Panc1 (cell line): ENCODE results near the gene DHRS4. TPM values are rescaled to one million over a fixed set of nuclear protein-coding genes. Genes with fewer than 3 reads are reported as not detected.
"Not testable (repeated sequence)": the region's sequence is repeated elsewhere in the genome, so short reads cannot be mapped to it uniquely, and the experiment has no call there.

ENCODE experiments used
- ATAC-seq: fragments of 200-7000 bp; cut with Tn5 transposase; 2 replicates; pipeline ENCODE4 v1.9.1; 2020; ENCODE audit warnings: mild to moderate bottlenecking, moderate library complexity
- BruUV-seq: library from RNA; stranded (reverse); fragments of 400-500 nt; replicated peaks from 2 replicates; lab custom pipeline; 2021; lab: Mats Ljungman, UMichigan
- CTCF ChIA-PET: fragments of 300-600 bp; sonication (Branson Sonifier 250); formaldehyde crosslinking; loops from one replicate; lab custom pipeline; 2022; ENCODE audit warnings: antibody characterized with exemption; lab: Charles Lee
- POLR2A ChIA-PET: fragments of 300-600 bp; sonication (Branson Sonifier 250); formaldehyde crosslinking; loops from one replicate; lab custom pipeline; 2022; ENCODE audit warnings: antibody characterized with exemption; lab: Charles Lee
- DNase-seq: peaks from one replicate; pipeline ENCODE4 v3.0.0-alpha.2; 2010; ENCODE audit warnings: low read depth, low spot score
- H3K27ac ChIP-seq: 2 replicates; pipeline ENCODE4 v1.5.1; 2011; ENCODE audit warnings: mild to moderate bottlenecking, low read length, inconsistent platforms
- H3K27me3 ChIP-seq: fragments of 200-500 bp; sonication (Bioruptor generic); 2 replicates; pipeline ENCODE4 v1.6.0; 2014; ENCODE audit warnings: low read length, inconsistent platforms; ENCODE audit not compliant: control insufficient read depth, insufficient read depth
- H3K36me3 ChIP-seq: fragments of 200-500 bp; sonication (Bioruptor generic); 2 replicates; pipeline ENCODE4 v1.5.1; 2014; ENCODE audit warnings: inconsistent platforms, mild to moderate bottlenecking, low read length, moderate library complexity; ENCODE audit not compliant: control insufficient read depth, insufficient read depth
- H3K4me1 ChIP-seq: 2 replicates; pipeline ENCODE4 v1.5.1; 2011; ENCODE audit warnings: inconsistent platforms, mild to moderate bottlenecking, low read length, moderate library complexity; ENCODE audit not compliant: control insufficient read depth, insufficient read depth
- H3K4me3 ChIP-seq, 2 experiments: 2 replicates each; pipeline ENCODE4 v1.5.1; 2011 to 2012; ENCODE audit warnings: low read depth in 2 of 2, low read length in 2 of 2, mild to moderate bottlenecking in 2 of 2, inconsistent platforms in 1 of 2, moderate library complexity in 1 of 2
- H3K9me3 ChIP-seq: fragments of 200-500 bp; sonication (Bioruptor generic); 2 replicates; pipeline ENCODE4 v1.5.1; 2014; ENCODE audit warnings: low read depth, mild to moderate bottlenecking, inconsistent platforms, low read length, moderate library complexity; ENCODE audit not compliant: control insufficient read depth, insufficient read depth
- TCF7L2 ChIP-seq: IDR thresholded peaks from 2 replicates; pipeline ENCODE4 v1.6.1; 2011; ENCODE audit warnings: mild to moderate bottlenecking, low read depth, low read length, inconsistent platforms
- in situ Hi-C: cut with HindIII; loops from 2 replicates; pipeline ENCODE4 v1.10.0; 2016; ENCODE audit warnings: low sequenced_read_pairs, low pct_unique_long_range_greater_than_20kb
- intact Hi-C: fragments of 100-400 bp; cut with micrococcal nuclease; formaldehyde crosslinking; loops from one replicate; pipeline ENCODE4 v1.10.0; 2022; ENCODE audit not compliant: unreplicated experiment
- total RNA-seq: library from RNA; stranded (reverse); gene quantifications from one replicate; pipeline ENCODE4 v1.2.1, GENCODE V29; 2021; ENCODE audit not compliant: unreplicated experiment

DHRS4 gene
- total RNA-seq, 1 experiment from 2014 or later = 13.5 TPM

GRCh38 chr14:23988607-23989363 lies 35.2 kb downstream of the DHRS4 start, which contains the start of gene DHRS4L2:
DHRS4L2 (plus strand) TSS chr14:23988929; CDS start chr14:23988948, 19 bp downstream.
- intact Hi-C loops, BruUV-seq, CTCF ChIA-PET, in situ Hi-C loops, H3K4me1 ChIP-seq, H3K27me3 ChIP-seq, H3K36me3 ChIP-seq, DNase-seq, H3K27ac ChIP-seq, H3K9me3 ChIP-seq: not testable (repeated sequence)
- peak within 1 kb of the TSS; percentile 23 to 41 for H3K4me3 ChIP-seq
- peak; percentile 98 for ATAC-seq
- TF ChIP-seq TCF7L2 = 0 out of 2 replicates have a peak, but pooled peaks have one; percentile 32
- POLR2A ChIA-PET = interaction anchor here (0.5 kb wide), 1 partner anchor 669 kb away, joined by 5 read pairs; no protein-coding TSS in a partner anchor

GRCh38 chr14:23989734-23990445 lies 36.3 kb downstream of the DHRS4 start:
- H3K27ac ChIP-seq, POLR2A ChIA-PET, H3K9me3 ChIP-seq, in situ Hi-C loops, H3K36me3 ChIP-seq, H3K4me1 ChIP-seq, intact Hi-C loops, DNase-seq, ATAC-seq, H3K4me3 ChIP-seq, CTCF ChIA-PET, BruUV-seq, H3K27me3 ChIP-seq: not testable (repeated sequence)

- ATAC-seq, DNase-seq, H3K27me3 ChIP-seq, CTCF ChIA-PET, BruUV-seq, H3K9me3 ChIP-seq, H3K36me3 ChIP-seq, H3K27ac ChIP-seq, POLR2A ChIA-PET, H3K4me1 ChIP-seq, intact Hi-C loops, in situ Hi-C loops, H3K4me3 ChIP-seq: not testable (repeated sequence)
These were observed 37.4 kb downstream of the DHRS4 start for GRCh38 chr14:23990961-23991360.

GRCh38 chr14:23993042-23993441 lies 39.5 kb downstream of the DHRS4 start:
- H3K9me3 ChIP-seq, intact Hi-C loops, POLR2A ChIA-PET, H3K27me3 ChIP-seq, H3K4me1 ChIP-seq, H3K36me3 ChIP-seq, ATAC-seq, DNase-seq, H3K4me3 ChIP-seq, H3K27ac ChIP-seq, BruUV-seq, in situ Hi-C loops: not testable (repeated sequence)
- CTCF ChIA-PET = interaction anchor here (0.6 kb wide), 1 partner anchor 177 kb away, joined by 5 read pairs; no protein-coding TSS in a partner anchor

- H3K9me3 ChIP-seq, ATAC-seq: not testable (repeated sequence)
These were observed 42.4 kb downstream of the DHRS4 start for GRCh38 chr14:23996009-23996408.

GRCh38 chr14:23996825-23997224 lies 43.3 kb downstream of the DHRS4 start:
- H3K36me3 ChIP-seq, H3K27me3 ChIP-seq, DNase-seq, intact Hi-C loops, POLR2A ChIA-PET, H3K27ac ChIP-seq, H3K4me1 ChIP-seq, CTCF ChIA-PET, H3K9me3 ChIP-seq, BruUV-seq, H3K4me3 ChIP-seq, in situ Hi-C loops, ATAC-seq: not testable (repeated sequence)

More at GRCh38 chr14:23996009-23996408, 42.4 kb downstream of the DHRS4 start:
- H3K4me3 ChIP-seq, DNase-seq, H3K27ac ChIP-seq, intact Hi-C loops, BruUV-seq, in situ Hi-C loops, H3K36me3 ChIP-seq, H3K27me3 ChIP-seq, POLR2A ChIA-PET, H3K4me1 ChIP-seq: not testable (repeated sequence)
- CTCF ChIA-PET = interaction anchor here (0.7 kb wide), 1 partner anchor 364 kb away, joined by 3 read pairs; no protein-coding TSS in a partner anchor

- H3K27me3 ChIP-seq, H3K4me1 ChIP-seq, H3K4me3 ChIP-seq, DNase-seq, intact Hi-C loops, H3K27ac ChIP-seq, ATAC-seq, H3K9me3 ChIP-seq, H3K36me3 ChIP-seq, POLR2A ChIA-PET, in situ Hi-C loops, BruUV-seq, CTCF ChIA-PET: not testable (repeated sequence)
These were observed 46.1 kb downstream of the DHRS4 start for GRCh38 chr14:23999640-24000039.
